ENCODE results near the gene TRPV3. TPM values are rescaled to one million over a fixed set of nuclear protein-coding genes. Genes with fewer than 3 reads are reported as not detected.
A peak's percentile ranks its signal among the peaks of the same experiment; 100 is the strongest.
"Not testable (repeated sequence)": the region's sequence is repeated elsewhere in the genome, so short reads cannot be mapped to it uniquely, and the experiment has no call there.

The TRPV3 gene
- total RNA-seq, 1 donor from 2014 or later, result 1.9 TPM

GRCh38 chr17:3566551-3566950, 8.9 kb upstream of the TRPV3 start:
- Mint-ChIP-seq H3K36me3 (peaks cover 12% of the 10 kb centered on the region), H3K27me3 (ENCODE audit: insufficient read depth, low read depth) (no peaks in the 10 kb centered on the region), H3K9me3 (no peaks in the 10 kb centered on the region), H3K27ac (no peak overlapping the region), H3K4me3 (no peak overlapping the region), H3K4me1 (peaks cover 9% of the 10 kb centered on the region)
- Histone ChIP-seq H3K36me3 (no peaks in the 10 kb centered on the region), H3K4me2 (no peak overlapping the region), H3F3A (ENCODE audit: low read depth) (no peaks in the 10 kb centered on the region), H3K4me1 (no peaks in the 10 kb centered on the region), H4K20me1 (ENCODE audit: low read depth) (no peaks in the 10 kb centered on the region), H3K27me3 (no peaks in the 10 kb centered on the region), H3K9ac (no peak overlapping the region), H3K4me3 (no peak overlapping the region), H3K79me2 (ENCODE audit: low read depth) (no peaks in the 10 kb centered on the region), H2AFZ (replicated peaks) (no peak overlapping the region), H3K27ac (no peak overlapping the region), H3K9me3 (ENCODE audit: low read depth) (no peaks in the 10 kb centered on the region)
- DNase-seq (ENCODE audit: low spot score), result no peak
- TF ChIP-seq EZH2phosphoT487 (IDR thresholded peaks at IDR 0.05), result no peak
- no peak for TF ChIP-seq EZH2 (IDR thresholded peaks at IDR 0.05)
- no peak for TF ChIP-seq CTCF (IDR thresholded peaks at IDR 0.05)

DNA sequence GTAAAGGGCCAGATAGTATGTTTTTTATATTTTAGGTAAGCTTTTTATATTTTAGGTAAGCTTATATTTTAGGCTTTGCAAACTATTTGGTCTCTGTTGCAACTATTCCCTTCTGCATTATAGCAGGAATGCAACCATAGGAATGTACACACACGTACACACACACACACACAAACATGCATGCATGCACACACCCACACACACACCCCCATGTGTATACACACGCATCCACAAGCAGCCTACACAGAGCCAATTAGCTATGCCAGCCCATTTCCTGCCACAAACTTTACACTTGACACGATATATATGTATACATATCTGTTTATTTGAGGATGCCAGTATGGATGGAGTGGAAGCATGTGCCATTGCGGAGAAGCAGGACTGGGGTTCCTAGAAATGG, 7.5 kb upstream of the TRPV3 start:
- no peaks in the 10 kb centered on the region for H3K9me3 ChIP-seq (ENCODE audit: low read depth)
- no peak overlapping the region for H3K4me3 Mint-ChIP-seq
- no peak overlapping the region for H3K9ac ChIP-seq
- no peaks in the 10 kb centered on the region for H3K9me3 Mint-ChIP-seq
- DNase-seq (ENCODE audit: low spot score), result no peak
- no peak overlapping the region for H3K27ac ChIP-seq
- no peaks in the 10 kb centered on the region for H3K4me1 ChIP-seq
- H3F3A ChIP-seq (ENCODE audit: low read depth), result no peaks in the 10 kb centered on the region
- H3K4me3 ChIP-seq, result no peak overlapping the region
- no peak overlapping the region for H2AFZ ChIP-seq (replicated peaks)
- H3K27me3 ChIP-seq, result no peaks in the 10 kb centered on the region
- no peak for TF ChIP-seq CTCF (IDR thresholded peaks at IDR 0.05)
- no peak for TF ChIP-seq EZH2 (IDR thresholded peaks at IDR 0.05)
- no peak for TF ChIP-seq EZH2phosphoT487 (IDR thresholded peaks at IDR 0.05)
- H3K36me3 ChIP-seq, result no peaks in the 10 kb centered on the region
- no peaks in the 10 kb centered on the region for H3K27me3 Mint-ChIP-seq (ENCODE audit: insufficient read depth, low read depth)
- H3K27ac Mint-ChIP-seq, result no peak overlapping the region
- peaks cover 12% of the 10 kb centered on the region for H3K36me3 Mint-ChIP-seq
- H3K79me2 ChIP-seq (ENCODE audit: low read depth), result no peaks in the 10 kb centered on the region
- peaks cover 9% of the 10 kb centered on the region for H3K4me1 Mint-ChIP-seq
- no peaks in the 10 kb centered on the region for H4K20me1 ChIP-seq (ENCODE audit: low read depth)
- H3K4me2 ChIP-seq, result no peak overlapping the region

DNA sequence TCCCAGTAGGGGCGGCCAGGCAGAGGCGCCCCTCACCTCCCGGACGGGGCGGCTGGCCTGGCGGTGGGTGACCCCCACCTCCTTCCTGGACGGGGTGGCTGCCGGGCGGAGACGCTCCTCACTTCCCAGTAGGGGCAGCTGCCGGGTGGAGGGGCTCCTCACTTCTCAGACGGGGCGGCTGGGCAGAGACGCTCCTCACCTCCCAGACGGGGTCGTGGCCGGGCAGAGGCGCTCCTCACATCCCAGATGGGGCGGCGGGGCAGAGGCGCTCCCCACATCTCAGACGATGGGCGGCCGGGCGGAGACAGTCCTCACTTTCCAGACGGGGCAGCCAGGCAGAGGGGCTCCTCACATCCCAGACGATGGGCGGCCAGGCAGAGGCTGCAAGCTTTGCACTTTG, 6.6 kb upstream of the TRPV3 start:
- not testable (repeated sequence) for H3K27ac ChIP-seq; H3K27me3 Mint-ChIP-seq (ENCODE audit: insufficient read depth, low read depth); DNase-seq (ENCODE audit: low spot score); H3K4me1 ChIP-seq; H3K4me2 ChIP-seq; H3K9me3 Mint-ChIP-seq; H4K20me1 ChIP-seq (ENCODE audit: low read depth); H3K9me3 ChIP-seq (ENCODE audit: low read depth); H3K4me3 ChIP-seq; H3K4me1 Mint-ChIP-seq; H3K4me3 Mint-ChIP-seq; H3F3A ChIP-seq (ENCODE audit: low read depth); H3K36me3 ChIP-seq; H3K27me3 ChIP-seq; H3K79me2 ChIP-seq (ENCODE audit: low read depth); H2AFZ ChIP-seq (replicated peaks); H3K9ac ChIP-seq; H3K27ac Mint-ChIP-seq
- H3K36me3 Mint-ChIP-seq, result peaks cover 12% of the 10 kb centered on the region

- Histone ChIP-seq H3K9me3 (ENCODE audit: low read depth) (no peaks in the 10 kb centered on the region), H3K27ac (no peak overlapping the region), H3K4me3 (no peak overlapping the region), H3K9ac (no peak overlapping the region), H3K4me2 (no peak overlapping the region), H3K4me1 (no peaks in the 10 kb centered on the region), H4K20me1 (ENCODE audit: low read depth) (no peaks in the 10 kb centered on the region), H3F3A (ENCODE audit: low read depth) (no peaks in the 10 kb centered on the region), H3K79me2 (ENCODE audit: low read depth) (no peaks in the 10 kb centered on the region), H3K36me3 (no peaks in the 10 kb centered on the region), H3K27me3 (no peaks in the 10 kb centered on the region), H2AFZ (replicated peaks) (no peak overlapping the region)
- Mint-ChIP-seq H3K9me3 (no peaks in the 10 kb centered on the region), H3K4me3 (peak overlapping the region; percentile 21), H3K27ac (peak overlapping the region; percentile 57), H3K36me3 (no peaks in the 10 kb centered on the region), H3K27me3 (ENCODE audit: insufficient read depth, low read depth) (peaks cover 3% of the 10 kb centered on the region), H3K4me1 (peaks cover 18% of the 10 kb centered on the region)
- DNase-seq (ENCODE audit: low spot score), result no peak
- TF ChIP-seq EZH2phosphoT487 (IDR thresholded peaks at IDR 0.05), result no peak
- TF ChIP-seq CTCF (IDR thresholded peaks at IDR 0.05), result no peak
- TF ChIP-seq EZH2 (IDR thresholded peaks at IDR 0.05), result no peak
These were observed 1.6 kb upstream of the TRPV3 start for GRCh38 chr17:3559270-3559645.

Measured in neural progenitor cell (in vitro differentiated cells).